Naive thymus-derived CD4-positive, alpha-beta T cell (primary cell): Measurements from ENCODE around the gene SNU13. TPM values are rescaled to one million over a fixed set of nuclear protein-coding genes. Genes with fewer than 3 reads are reported as not detected.

Source experiments
- ATAC-seq: fragments of 150-1000 bp; cut with Tn5 transposase; 2 replicates; pipeline ENCODE4 v1.10.0; 2021; ENCODE audit warnings: mild to moderate bottlenecking, moderate library complexity
- CTCF ChIA-PET: fragments of 350-600 bp; sonication (Branson Sonifier 250); formaldehyde crosslinking; loops from one replicate; lab custom pipeline; 2021; ENCODE audit warnings: antibody characterized with exemption; lab: Charles Lee
- POLR2A ChIA-PET: fragments of 350-600 bp; sonication (Branson Sonifier 250); formaldehyde crosslinking; loops from one replicate; lab custom pipeline; 2021; ENCODE audit warnings: antibody characterized with exemption, inconsistent platforms; lab: Charles Lee
- DNase-seq, 9 donors: peaks; one replicate each; pipeline versions ENCODE4 v3.0.0 to v3.0.0-alpha.2; 2020 to 2022; ENCODE audit warnings: mixed read lengths in 1 of 9
- H3K27ac ChIP-seq: one replicate; pipeline ENCODE4 v1.7.0; 2013; ENCODE audit warnings: mild to moderate bottlenecking, low read depth, low read length, moderate library complexity
- H3K27me3 ChIP-seq, 2 donors: one replicate each; pipeline ENCODE4 v1.7.0; 2013; ENCODE audit warnings: low read length in 2 of 2, mild to moderate bottlenecking in 2 of 2, moderate library complexity in 2 of 2; ENCODE audit not compliant: control insufficient read depth in 2 of 2, insufficient read depth in 2 of 2
- H3K36me3 ChIP-seq, 3 experiments: 1 replicate in 2 of 3; 2 replicates in 1 of 3; pipeline ENCODE4 v1.7.0; 2013; ENCODE audit warnings: low read length in 3 of 3, mild to moderate bottlenecking in 3 of 3, moderate library complexity in 1 of 3; ENCODE audit not compliant: insufficient read depth in 3 of 3, control insufficient read depth in 2 of 3
- H3K4me1 ChIP-seq, 2 donors: one replicate each; pipeline ENCODE4 v1.7.0; 2013; ENCODE audit warnings: low read length in 2 of 2, mild to moderate bottlenecking in 2 of 2, moderate library complexity in 1 of 2; ENCODE audit not compliant: control insufficient read depth in 2 of 2, insufficient read depth in 2 of 2
- H3K4me3 ChIP-seq: 2 replicates; pipeline ENCODE4 v1.7.0; 2013; ENCODE audit warnings: mild to moderate bottlenecking, low read length
- H3K9me3 ChIP-seq, 3 experiments: 1 replicate in 2 of 3; 2 replicates in 1 of 3; pipeline ENCODE4 v1.7.0; 2013; ENCODE audit warnings: low read length in 3 of 3; ENCODE audit not compliant: control insufficient read depth in 2 of 3
- H3K27ac Mint-ChIP-seq, 9 donors: one replicate each; pipeline ENCODE4 v1.8.0; 2020 to 2022; ENCODE audit warnings: mixed read lengths in 9 of 9, mild to moderate bottlenecking in 8 of 9, moderate library complexity in 5 of 9, inconsistent platforms in 2 of 9
- H3K27me3 Mint-ChIP-seq, 5 donors: one replicate each; pipeline ENCODE4 v1.8.0; 2021 to 2022; ENCODE audit warnings: mixed read lengths in 5 of 5, mild to moderate bottlenecking in 1 of 5
- H3K36me3 Mint-ChIP-seq, 5 donors: one replicate each; pipeline ENCODE4 v1.8.0; 2020 to 2022; ENCODE audit warnings: mixed read lengths in 5 of 5, mild to moderate bottlenecking in 3 of 5, inconsistent platforms in 1 of 5
- H3K4me1 Mint-ChIP-seq, 7 donors: one replicate each; pipeline ENCODE4 v1.8.0; 2020 to 2022; ENCODE audit warnings: mixed read lengths in 7 of 7, mild to moderate bottlenecking in 3 of 7, inconsistent platforms in 1 of 7
- H3K4me3 Mint-ChIP-seq, 10 donors: one replicate each; pipeline ENCODE4 v1.8.0; 2020 to 2022; ENCODE audit warnings: mild to moderate bottlenecking in 10 of 10, mixed read lengths in 10 of 10, moderate library complexity in 6 of 10, inconsistent platforms in 2 of 10
- H3K9me3 Mint-ChIP-seq, 11 donors: one replicate each; pipeline ENCODE4 v1.8.0; 2020 to 2022; ENCODE audit warnings: mixed read lengths in 11 of 11, mild to moderate bottlenecking in 4 of 11, inconsistent platforms in 1 of 11, moderate library complexity in 1 of 11
- intact Hi-C, 2 donors: fragments of 100-400 bp; cut with micrococcal nuclease; formaldehyde crosslinking; loops; one replicate each; pipeline ENCODE4 v1.15.1; 2023
- polyA plus RNA-seq, 2 donors: library from polyadenylated mRNA; unstranded; fragments of 300-500 nt; fragmentation: Illumina TruSeq; gene quantifications; one replicate each; pipeline ENCODE4 v1.2.3, GENCODE V29; 2021
- total RNA-seq, 6 experiments: library from RNA in 5 of 6; stranded (reverse) in 5 of 6; gene quantifications; 1 replicate in 5 of 6; 2 replicates in 1 of 6; pipeline ENCODE4 v1.2.3 and lab custom pipeline; 2021 to 2026

Gene SNU13
- total and polyA plus RNA-seq, 7 experiments from 2014 or later, result 117 to 295 (median 124) TPM

GRCh38 chr22:41683616-41684015 lies 5.1 kb downstream of the SNU13 start:
- peak overlapping the region; percentile 92 for H3K27ac ChIP-seq

GRCh38 chr22:41683052-41683451 lies 5.6 kb downstream of the SNU13 start:
- Histone ChIP-seq H3K27me3 (no peaks in the 10 kb centered on the region), H3K4me3 (peak overlapping the region; percentile 91), H3K36me3 (peaks cover 8 to 21% (median 21%) of the 10 kb centered on the region in 3 experiments), H3K9me3 (no peaks in the 10 kb centered on the region), H3K4me1 (peaks cover 12 to 21% of the 10 kb centered on the region in 2 donors), H3K27ac (peak overlapping the region; percentile 92)
- intact Hi-C loops, result loop anchor here (10.0 kb wide), 3 partner anchors 238 to 932 kb away; partner anchors contain the start of genes NAGA (in 1 of the 2), PHETA2 (in 1 of the 2), POLDIP3 (in 1 of the 2) and SMDT1 (in 1 of the 2)
- ATAC-seq, result no peak
- no peak for DNase-seq
- Mint-ChIP-seq H3K27me3 (no peaks in the 10 kb centered on the region), H3K4me1 (peaks cover 19 to 73% (median 49%) of the 10 kb centered on the region in 7 donors), H3K36me3 (peaks cover 3 to 19% (median 10%) of the 10 kb centered on the region in 5 donors), H3K9me3 (peaks cover 0 to 3% (median 0%) of the 10 kb centered on the region in 11 donors), H3K4me3 (peak overlapping the region; percentile 91 to 99 (median 99)), H3K27ac (peak overlapping the region; percentile 94 to 99 (median 98))
- POLR2A ChIA-PET, result interaction anchor here (0.8 to 1.6 kb wide), 2 partner anchors 16 to 396 kb away, joined by 3 to 4 read pairs; partner anchors contain the start of gene SMDT1
- CTCF ChIA-PET, result interaction anchor here (1.1 kb wide), 1 partner anchor 64 kb away, joined by 4 read pairs; no protein-coding TSS in a partner anchor

More at GRCh38 chr22:41683616-41684015, 5.1 kb downstream of the SNU13 start:
- Mint-ChIP-seq H3K27me3 (no peaks in the 10 kb centered on the region), H3K4me1 (peaks cover 21 to 71% (median 49%) of the 10 kb centered on the region in 7 donors), H3K9me3 (peaks cover 0 to 3% (median 0%) of the 10 kb centered on the region in 11 donors), H3K4me3 (peak overlapping the region in 5 of 10 donors; percentile 18 to 99 (median 91)), H3K36me3 (peaks cover 3 to 13% (median 6%) of the 10 kb centered on the region in 5 donors), H3K27ac (peak overlapping the region in 7 of 9 donors; percentile 30 to 99 (median 98))
- POLR2A ChIA-PET, result interaction anchor here (0.8 to 1.6 kb wide), 2 partner anchors 16 to 396 kb away, joined by 3 to 4 read pairs; partner anchors contain the start of gene SMDT1
- no peaks in the 10 kb centered on the region for H3K27me3 ChIP-seq
- no peak for DNase-seq
- H3K4me1 ChIP-seq, result peaks cover 13 to 21% of the 10 kb centered on the region in 2 donors
- CTCF ChIA-PET, result interaction anchor here (1.1 kb wide), 1 partner anchor 63 kb away, joined by 4 read pairs; no protein-coding TSS in a partner anchor
- ATAC-seq, result no peak
- intact Hi-C loops, result loop anchor here (10.0 kb wide), 3 partner anchors 239 to 931 kb away; partner anchors contain the start of genes NAGA (in 1 of the 2), PHETA2 (in 1 of the 2), POLDIP3 (in 1 of the 2) and SMDT1 (in 1 of the 2)
- H3K9me3 ChIP-seq, result no peaks in the 10 kb centered on the region
- H3K36me3 ChIP-seq, result peaks cover 2 to 20% (median 15%) of the 10 kb centered on the region in 3 experiments
- no peak overlapping the region for H3K4me3 ChIP-seq

- Mint-ChIP-seq H3K27me3 (no peaks in the 10 kb centered on the region), H3K36me3 (peaks cover 7 to 23% (median 14%) of the 10 kb centered on the region in 5 donors), H3K9me3 (peaks cover 0 to 3% (median 0%) of the 10 kb centered on the region in 11 donors), H3K27ac (peak overlapping the region; percentile 94 to 99 (median 98)), H3K4me3 (peak overlapping the region; percentile 91 to 99 (median 99)), H3K4me1 (peaks cover 14 to 70% (median 45%) of the 10 kb centered on the region in 7 donors)
- Histone ChIP-seq H3K4me3 (peak overlapping the region; percentile 91), H3K27ac (peak overlapping the region; percentile 92), H3K9me3 (no peaks in the 10 kb centered on the region), H3K27me3 (no peaks in the 10 kb centered on the region), H3K36me3 (peaks cover 8 to 27% (median 21%) of the 10 kb centered on the region in 3 experiments), H3K4me1 (peaks cover 3 to 14% of the 10 kb centered on the region in 2 donors)
- ATAC-seq (peak; percentile 93), DNase-seq (peak; percentile 77 to 88 (median 85))
- ChIA-PET POLR2A (interaction anchor here (0.7 to 1.6 kb wide), 5 partner anchors 12 to 397 kb away, joined by 3 to 7 read pairs (median 4); partner anchors contain the start of genes DESI1, SMDT1 and XRCC6), CTCF (interaction anchor here (1.2 kb wide), 1 partner anchor 15 kb away, joined by 5 read pairs; no protein-coding TSS in a partner anchor)
- intact Hi-C loops, result loop anchor here (1.0 to 10.0 kb wide), 4 partner anchors 16 to 933 kb away; partner anchors contain the start of genes NAGA (in 1 of the 2), PHETA2 (in 1 of the 2), POLDIP3 (in 1 of the 2) and SMDT1 (in 1 of the 2)
Observed at GRCh38 chr22:41682033-41682807, 6.4 kb downstream of the SNU13 start.

GRCh38 chr22:41681616-41682015 lies 7.1 kb downstream of the SNU13 start:
- H3K9me3 Mint-ChIP-seq, result peaks cover 0 to 3% (median 0%) of the 10 kb centered on the region in 11 donors
- H3K27me3 Mint-ChIP-seq, result no peaks in the 10 kb centered on the region
- H3K27ac Mint-ChIP-seq, result peak overlapping the region in 8 of 9 donors; percentile 42 to 99 (median 98)
- Histone ChIP-seq H3K27ac (peak overlapping the region; percentile 92), H3K4me1 (peaks cover 0 to 9% of the 10 kb centered on the region in 2 donors), H3K9me3 (no peaks in the 10 kb centered on the region), H3K36me3 (peaks cover 8 to 27% (median 21%) of the 10 kb centered on the region in 3 experiments), H3K27me3 (no peaks in the 10 kb centered on the region), H3K4me3 (peak overlapping the region; percentile 91)
- peak overlapping the region; percentile 77 to 99 (median 99) for H3K4me3 Mint-ChIP-seq
- ATAC-seq (peak; percentile 31), DNase-seq (peak in 1 of 9 donors; percentile 25)
- intact Hi-C loops, result loop anchor here (1.0 to 10.0 kb wide), 4 partner anchors 15 to 933 kb away; partner anchors contain the start of genes NAGA (in 1 of the 2), PHETA2 (in 1 of the 2), POLDIP3 (in 1 of the 2) and SMDT1 (in 1 of the 2)
- peaks cover 9 to 26% (median 16%) of the 10 kb centered on the region in 5 donors for H3K36me3 Mint-ChIP-seq
- peaks cover 14 to 70% (median 42%) of the 10 kb centered on the region in 7 donors for H3K4me1 Mint-ChIP-seq
- ChIA-PET CTCF (interaction anchor here (1.2 kb wide), 1 partner anchor 15 kb away, joined by 5 read pairs; no protein-coding TSS in a partner anchor), POLR2A (interaction anchor here (0.7 to 1.1 kb wide), 4 partner anchors 11 to 331 kb away, joined by 3 to 7 read pairs (median 4); no protein-coding TSS in a partner anchor)

- peak overlapping the region in 5 of 9 donors; percentile 3 to 64 (median 25) for H3K27ac Mint-ChIP-seq
- H3K4me1 ChIP-seq, result peaks cover 0 to under 1% of the 10 kb centered on the region in 2 donors
- H3K36me3 Mint-ChIP-seq, result peaks cover 16 to 34% (median 24%) of the 10 kb centered on the region in 5 donors
- no peak overlapping the region for H3K4me3 ChIP-seq
- H3K4me3 Mint-ChIP-seq, result no peak overlapping the region
- intact Hi-C loops, result no loop called here
- peaks cover 9 to 44% (median 36%) of the 10 kb centered on the region in 7 donors for H3K4me1 Mint-ChIP-seq
- H3K27me3 Mint-ChIP-seq, result no peaks in the 10 kb centered on the region
- ATAC-seq (no peak), DNase-seq (no peak)
- peaks cover 8 to 52% (median 25%) of the 10 kb centered on the region in 3 experiments for H3K36me3 ChIP-seq
- ChIA-PET CTCF (no interaction called here), POLR2A (no interaction called here)
- H3K27me3 ChIP-seq, result no peaks in the 10 kb centered on the region
- no peak overlapping the region for H3K27ac ChIP-seq
- no peaks in the 10 kb centered on the region for H3K9me3 ChIP-seq
- no peaks in the 10 kb centered on the region for H3K9me3 Mint-ChIP-seq
Observed at GRCh38 chr22:41676134-41676533, 12.5 kb downstream of the SNU13 start.
